Type B pancreatic cell (in vitro differentiated cells): Measurements from ENCODE around the gene LAMA5. TPM values are rescaled to one million over a fixed set of nuclear protein-coding genes. Genes with fewer than 3 reads are reported as not detected.
A peak's percentile ranks its signal among the peaks of the same experiment; 100 is the strongest.

Experiments used
- DNase-seq: peaks from one replicate; pipeline ENCODE4 v3.0.0; 2021; ENCODE audit warnings: mixed read lengths; ENCODE audit not compliant: unreplicated experiment; ENCODE audit errors: extremely low spot score
- H3K27ac Mint-ChIP-seq: 2 replicates; pipeline ENCODE4 v1.8.0; 2021; ENCODE audit warnings: mild to moderate bottlenecking, mixed read lengths
- H3K27me3 Mint-ChIP-seq: 2 replicates; pipeline ENCODE4 v1.8.0; 2021; ENCODE audit warnings: mixed read lengths
- H3K36me3 Mint-ChIP-seq: 2 replicates; pipeline ENCODE4 v1.8.0; 2021; ENCODE audit warnings: mixed read lengths
- H3K4me1 Mint-ChIP-seq: one replicate; pipeline ENCODE4 v1.8.0; 2021; ENCODE audit warnings: mixed read lengths; ENCODE audit not compliant: unreplicated experiment
- H3K4me3 Mint-ChIP-seq: 2 replicates; pipeline ENCODE4 v1.8.0; 2021; ENCODE audit warnings: mild to moderate bottlenecking, mixed read lengths
- H3K9me3 Mint-ChIP-seq: 2 replicates; pipeline ENCODE4 v1.8.0; 2021; ENCODE audit warnings: mixed read lengths
- CTCF ChIP-seq: fragments of 200-600 bp; sonication (generic); conservative IDR thresholded peaks from 2 replicates; pipeline ENCODE4 v1.5.0; 2021; ENCODE audit warnings: antibody characterized with exemption, mild to moderate bottlenecking
- total RNA-seq: library from RNA; stranded (reverse); gene quantifications from 2 replicates; pipeline ENCODE4 v1.2.1, GENCODE V29; 2021; ENCODE audit warnings: low replicate concordance

Gene LAMA5
- total RNA-seq, 1 donor from 2014 or later, result 246 TPM

- H3K27ac Mint-ChIP-seq, result no peak overlapping the region
- DNase-seq, result no peak
- TF ChIP-seq CTCF, result no peak
- no peaks in the 10 kb centered on the region for H3K36me3 Mint-ChIP-seq
- H3K4me3 Mint-ChIP-seq, result no peak overlapping the region
- no peaks in the 10 kb centered on the region for H3K27me3 Mint-ChIP-seq
- peaks cover 9% of the 10 kb centered on the region for H3K4me1 Mint-ChIP-seq
- H3K9me3 Mint-ChIP-seq, result no peaks in the 10 kb centered on the region
Observed at GRCh38 chr20:62412194-62413024, 45.3 kb upstream of the LAMA5 start.

- H3K36me3 Mint-ChIP-seq, result no peaks in the 10 kb centered on the region
- no peak for DNase-seq
- no peak overlapping the region for H3K27ac Mint-ChIP-seq
- no peaks in the 10 kb centered on the region for H3K9me3 Mint-ChIP-seq
- H3K27me3 Mint-ChIP-seq, result no peaks in the 10 kb centered on the region
- no peak for TF ChIP-seq CTCF
- peaks cover 9% of the 10 kb centered on the region for H3K4me1 Mint-ChIP-seq
- H3K4me3 Mint-ChIP-seq, result no peak overlapping the region
Observed at GRCh38 chr20:62411479-62412193, 44.5 kb upstream of the LAMA5 start.

- Mint-ChIP-seq H3K9me3 (no peaks in the 10 kb centered on the region), H3K27me3 (no peaks in the 10 kb centered on the region), H3K4me3 (no peak overlapping the region)
Observed at GRCh38 chr20:62410746-62411478, 43.8 kb upstream of the LAMA5 start.

GRCh38 chr20:62409931-62410745 lies 43.0 kb upstream of the LAMA5 start:
- Mint-ChIP-seq H3K4me1 (peaks cover 13% of the 10 kb centered on the region), H3K4me3 (peak overlapping the region; percentile 45), H3K36me3 (no peaks in the 10 kb centered on the region), H3K9me3 (no peaks in the 10 kb centered on the region), H3K27me3 (no peaks in the 10 kb centered on the region), H3K27ac (peak overlapping the region; percentile 70)
- no peak for DNase-seq
- peak; percentile 78 for TF ChIP-seq CTCF

More at GRCh38 chr20:62410746-62411478, 43.8 kb upstream of the LAMA5 start:
- TF ChIP-seq CTCF, result no peak
- H3K36me3 Mint-ChIP-seq, result no peaks in the 10 kb centered on the region
- H3K4me1 Mint-ChIP-seq, result peaks cover 9% of the 10 kb centered on the region
- no peak for DNase-seq
- H3K27ac Mint-ChIP-seq, result no peak overlapping the region
